NCI-H460 (cell line): ENCODE measurements around the gene SUSD6. TPM values are rescaled to one million over a fixed set of nuclear protein-coding genes. Genes with fewer than 3 reads are reported as not detected.

Source experiments
- DNase-seq: peaks from one replicate; pipeline ENCODE4 v3.0.0-alpha.2; 2016; ENCODE audit warnings: low read depth; ENCODE audit errors: extremely low read depth
- total RNA-seq: library from RNA; depleted of rRNA; stranded (reverse); fragments of >200 nt; shearing (Covaris generic); gene quantifications from 2 replicates; pipeline ENCODE4 v1.2.3, GENCODE V29; 2014

SUSD6 gene
- total RNA-seq, 1 experiment from 2014 or later = 4.9 TPM

DNA sequence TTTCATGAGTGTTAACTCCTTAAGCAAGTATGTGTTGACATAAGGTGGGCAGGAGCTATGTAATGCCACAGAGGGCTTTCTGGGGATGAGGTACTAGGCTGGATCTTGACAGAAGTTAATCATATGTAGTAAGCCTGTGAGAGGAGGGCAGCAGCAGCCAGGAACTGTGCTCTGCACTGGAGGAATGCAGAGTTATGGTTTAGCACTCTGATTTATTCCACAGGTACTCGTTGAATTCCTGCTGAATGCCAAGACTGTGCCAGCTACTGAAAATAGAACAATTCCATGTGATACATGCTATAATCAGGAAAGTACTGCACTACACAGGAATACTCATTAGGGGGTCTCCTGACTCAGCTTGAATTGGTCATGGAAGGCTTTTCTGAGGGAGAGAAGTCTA, 58.7 kb downstream of the SUSD6 start:
- no peak for DNase-seq

DNA sequence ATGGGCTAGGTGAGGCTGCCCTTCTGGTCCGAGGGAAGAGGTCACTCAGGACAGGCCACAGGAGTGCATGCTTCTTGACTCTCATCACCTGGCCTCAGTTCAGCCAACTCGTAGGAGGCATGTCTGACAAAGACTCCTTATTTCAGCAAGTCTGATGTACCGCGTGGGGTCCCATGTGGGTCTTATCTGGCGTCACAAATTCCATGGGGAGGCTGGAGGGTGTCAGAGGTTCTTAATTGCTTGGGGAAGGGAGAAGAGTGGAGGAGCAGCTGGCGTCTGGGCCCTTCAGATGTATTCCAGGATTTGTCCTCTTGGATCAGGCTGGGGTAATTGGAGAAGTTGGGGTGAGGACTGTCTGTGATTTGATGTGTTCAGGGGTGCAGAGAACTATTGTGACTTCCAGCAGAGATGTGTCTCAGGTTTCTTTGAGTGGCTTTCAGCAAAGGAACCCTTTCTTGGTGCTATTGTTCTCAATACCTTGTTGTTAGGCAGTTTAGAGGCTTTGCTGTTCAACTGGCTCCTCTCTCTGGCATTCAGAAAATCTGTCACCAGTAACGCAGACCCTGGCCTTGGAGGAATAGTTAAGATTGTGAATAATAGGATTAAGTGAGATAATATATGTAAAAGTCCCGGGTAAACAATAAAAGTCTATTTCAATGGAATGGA, 60.1 kb downstream of the SUSD6 start:
- no peak for DNase-seq

DNA sequence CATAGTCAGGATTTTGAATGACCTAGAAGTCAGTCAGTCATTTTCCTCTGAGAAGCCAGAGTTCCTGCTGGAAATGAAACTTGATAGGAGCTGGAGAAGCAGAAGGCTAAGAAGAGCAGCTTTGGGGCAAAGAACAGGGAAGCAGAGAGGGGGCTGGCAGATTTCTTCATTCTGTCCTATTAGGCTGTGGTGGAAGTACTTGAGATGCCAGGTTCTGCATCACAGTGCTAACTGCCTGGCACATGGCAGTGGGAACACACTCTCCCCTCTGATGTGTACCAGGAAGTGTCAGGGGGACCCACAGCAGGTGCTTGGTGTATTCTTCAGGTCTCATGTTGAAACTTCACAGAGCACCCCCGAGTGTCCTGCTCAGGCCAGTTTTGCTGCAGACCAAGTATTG, 61.0 kb downstream of the SUSD6 start:
- DNase-seq = no peak

DNA sequence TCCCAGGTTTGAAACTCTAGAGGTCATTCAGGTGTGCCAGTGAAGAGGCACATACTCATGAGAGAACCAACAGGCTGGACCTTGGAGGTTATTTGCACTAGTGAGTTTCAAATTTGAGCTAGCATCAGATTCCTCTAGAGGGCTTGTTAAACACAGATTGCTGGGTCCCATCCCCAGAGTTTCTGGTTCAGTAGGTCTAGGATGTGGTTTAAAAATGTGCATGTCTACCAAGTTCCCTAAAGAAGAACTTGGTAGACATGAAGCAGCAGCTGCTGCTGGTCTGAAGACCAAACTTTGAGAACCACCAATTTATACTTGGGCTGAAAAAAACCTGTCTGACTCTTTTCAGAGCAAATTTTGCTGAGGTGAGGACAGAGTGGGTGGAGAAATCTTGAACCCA, 61.7 kb downstream of the SUSD6 start:
- no peak for DNase-seq

DNA sequence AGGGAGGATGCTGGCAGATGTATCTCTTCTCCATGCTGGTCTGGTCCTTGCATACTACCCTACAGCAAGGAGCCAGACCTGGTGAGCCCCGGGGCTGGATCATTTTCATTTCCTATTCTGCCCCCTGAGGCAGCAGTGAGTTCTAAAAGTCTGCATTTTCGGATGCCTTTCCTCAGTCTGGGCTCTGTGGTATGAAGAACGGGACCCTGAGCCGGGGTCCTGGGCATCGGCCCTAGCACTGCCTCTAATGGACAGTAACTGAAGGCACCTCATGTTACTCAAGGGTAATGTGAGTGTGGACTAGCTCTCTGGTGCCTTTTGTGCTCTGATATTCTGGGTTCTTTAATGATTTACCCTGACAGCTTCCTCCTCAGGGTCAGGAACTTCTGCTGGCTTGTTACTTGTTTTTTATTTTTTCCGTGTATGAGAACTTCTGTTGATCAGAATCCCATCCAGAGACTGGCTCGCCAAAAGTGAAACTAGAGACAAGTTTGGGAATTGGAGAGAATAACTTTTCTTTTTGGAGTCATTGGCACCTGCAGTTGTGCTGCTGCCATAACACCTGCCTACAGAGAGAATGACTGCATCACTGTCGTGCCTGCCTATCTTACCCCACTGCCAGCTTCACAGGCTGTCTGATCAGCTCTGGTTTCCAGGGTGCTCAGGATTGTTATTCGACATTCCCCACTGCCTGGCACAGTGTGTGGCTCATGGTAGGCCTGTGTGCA, 62.3 kb downstream of the SUSD6 start:
- no peak for DNase-seq

DNA sequence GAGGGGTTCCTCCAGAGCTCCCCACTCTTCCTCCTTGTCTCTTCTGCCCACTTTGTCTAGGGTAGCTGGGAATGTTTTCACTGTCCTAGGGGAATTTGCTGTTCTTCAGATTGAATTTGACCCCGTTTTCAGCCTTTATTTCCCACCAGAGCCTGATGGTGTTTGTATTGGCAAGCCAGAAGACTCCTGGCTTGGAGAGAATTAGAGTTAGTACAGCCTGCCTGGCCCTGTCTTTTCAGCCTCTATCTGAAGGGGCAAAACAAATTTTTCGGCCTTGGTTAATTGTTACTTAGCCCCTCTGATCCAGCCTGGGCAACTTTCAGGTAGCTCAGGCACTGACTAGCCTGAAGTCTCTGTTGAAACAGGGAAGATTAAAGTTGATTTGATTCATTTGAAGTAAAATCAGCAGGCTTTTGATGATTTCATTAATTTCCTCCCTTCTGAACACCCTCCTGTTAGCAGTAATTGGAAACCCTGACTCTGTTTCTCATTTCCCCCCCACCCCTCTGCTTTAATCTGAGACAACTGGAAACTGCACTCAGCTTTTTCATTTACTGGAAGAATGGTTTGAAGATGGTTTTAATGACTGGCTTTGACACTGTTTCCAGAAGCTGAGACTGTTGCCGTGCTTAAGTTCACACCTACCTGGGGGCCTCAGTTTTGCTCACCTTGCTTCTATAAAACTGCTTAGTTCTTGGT, 63.3 kb downstream of the SUSD6 start:
- DNase-seq = no peak

DNA sequence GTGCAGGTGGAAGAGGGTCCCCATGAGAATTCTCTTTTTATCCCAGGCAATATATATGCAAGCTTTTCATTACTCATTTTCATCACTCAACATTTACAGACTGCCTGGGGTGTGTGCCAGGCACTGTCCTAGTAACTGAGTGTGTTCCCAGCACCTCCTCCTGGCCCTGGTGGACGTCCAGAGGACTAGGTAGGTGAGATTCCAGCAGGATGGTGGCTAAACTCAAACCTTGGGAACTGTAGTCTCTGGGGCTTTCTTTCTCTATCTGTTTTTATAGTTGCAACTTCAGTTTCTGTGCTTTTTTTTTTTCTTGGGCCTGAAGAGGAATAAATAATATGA, 63.8 kb downstream of the SUSD6 start:
- DNase-seq = no peak

DNA sequence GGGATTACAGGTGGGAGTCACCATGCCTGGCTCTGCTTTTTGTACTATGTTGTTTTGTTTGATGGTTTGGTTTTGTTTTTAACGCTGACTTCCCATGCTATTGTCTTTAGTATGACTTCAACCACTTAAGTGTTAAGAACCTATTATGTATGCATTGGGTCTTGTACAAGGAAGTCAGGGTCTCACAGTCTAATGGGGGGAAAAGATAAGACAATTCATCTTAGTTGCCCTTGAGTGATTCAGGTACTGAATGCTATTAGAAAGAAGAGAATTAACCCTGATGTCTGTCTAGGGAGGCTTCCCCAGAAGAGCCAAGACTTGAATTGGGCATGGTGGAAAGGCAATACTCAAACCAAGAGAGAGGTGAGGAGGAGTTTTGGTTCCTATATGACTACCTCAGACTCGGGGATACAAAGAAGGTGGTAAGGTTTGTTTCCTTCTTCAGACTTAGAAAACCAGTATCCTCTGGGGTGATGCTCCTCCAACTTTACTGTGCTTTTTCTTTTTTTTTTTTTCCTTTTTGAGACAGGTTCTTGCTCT, 64.6 kb downstream of the SUSD6 start:
- DNase-seq = no peak

DNA sequence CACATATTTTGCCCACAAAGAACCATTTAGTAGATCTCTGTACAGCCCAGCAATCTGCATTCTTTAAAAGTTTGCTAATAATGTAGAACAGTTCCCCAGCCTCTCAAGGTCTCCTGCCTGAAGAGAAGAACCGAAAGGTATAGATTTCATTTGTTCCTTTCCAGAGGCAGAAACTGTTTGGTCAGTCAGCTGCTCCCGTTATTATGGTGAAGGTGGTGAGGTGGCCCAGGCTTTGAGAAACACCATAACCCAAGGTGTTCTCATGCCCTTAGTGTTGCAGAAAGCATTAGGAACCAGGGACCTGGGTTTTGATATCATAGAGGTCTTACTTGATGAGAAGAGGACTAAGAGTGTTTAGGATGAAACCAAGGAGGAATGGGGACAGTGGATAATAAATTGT, 65.3 kb downstream of the SUSD6 start:
- DNase-seq = no peak

DNA sequence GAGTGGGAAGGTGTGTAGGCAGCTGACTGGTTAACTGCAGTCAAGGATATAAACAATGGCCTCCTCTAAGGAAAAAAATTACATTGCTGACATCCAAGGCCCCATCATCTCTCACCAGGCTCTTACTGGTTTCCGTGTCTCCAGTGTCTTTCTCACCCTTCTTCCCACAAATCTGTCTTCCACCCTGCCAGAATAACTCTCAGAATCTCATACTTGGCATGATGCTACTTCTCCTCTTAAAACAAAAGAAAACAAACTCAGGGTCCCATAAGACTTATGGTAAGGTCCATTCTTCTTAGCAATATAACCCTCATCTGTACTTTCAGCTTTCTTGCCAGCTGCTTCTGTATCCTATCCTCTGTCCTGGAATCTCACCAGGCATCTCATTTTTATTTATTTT, 68.9 kb downstream of the SUSD6 start:
- DNase-seq = no peak

DNA sequence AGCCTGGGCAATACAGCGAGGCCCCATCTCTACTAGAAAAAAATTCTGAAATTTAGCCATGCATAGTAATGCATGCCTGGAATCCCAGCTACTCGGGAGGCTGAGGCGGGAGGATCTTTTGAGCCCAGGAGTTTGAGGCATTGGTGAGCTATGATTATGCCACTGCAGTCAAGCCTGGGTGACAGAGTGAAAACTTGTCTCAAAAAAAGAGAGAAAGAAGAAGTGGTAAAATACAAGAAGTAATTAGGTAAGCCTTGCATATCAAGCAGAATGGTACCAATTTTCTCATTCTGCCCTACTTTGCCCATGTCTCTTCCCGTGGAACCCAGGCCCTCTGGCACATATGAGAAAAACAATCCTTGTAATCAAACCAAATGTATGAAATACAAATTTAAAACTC, 70.7 kb downstream of the SUSD6 start:
- no peak for DNase-seq

DNA sequence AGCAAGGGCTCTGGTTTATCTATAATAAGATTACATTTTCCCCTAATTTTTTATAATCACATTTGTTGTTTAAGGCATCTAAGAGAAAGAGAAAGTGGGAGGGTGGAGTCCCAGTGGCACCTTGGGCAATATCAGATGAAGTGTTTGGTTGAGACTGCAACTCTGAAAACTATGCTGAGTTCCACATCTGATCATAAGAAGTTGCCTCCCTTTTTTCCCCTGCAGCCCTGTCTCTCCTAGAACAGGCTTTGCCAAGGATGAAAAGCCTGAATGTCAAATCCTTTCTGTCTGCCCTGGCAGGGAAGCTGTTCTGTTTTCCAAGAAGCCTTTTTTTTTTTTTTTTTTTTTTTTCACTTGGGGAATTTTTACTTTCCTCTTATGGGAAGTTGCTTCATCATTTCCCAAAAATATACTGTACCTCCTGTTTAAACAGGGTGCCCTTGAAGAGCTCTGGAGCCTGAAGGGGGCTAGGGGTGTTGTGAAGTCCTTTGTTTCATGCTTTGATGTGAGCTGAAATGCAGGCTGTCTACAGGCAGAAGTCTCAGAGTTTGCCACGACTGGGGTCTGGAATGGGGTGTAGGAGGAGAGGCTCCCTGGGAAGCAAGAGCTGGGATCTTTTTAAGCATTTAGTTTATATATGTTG, 71.3 kb downstream of the SUSD6 start:
- DNase-seq = no peak

DNA sequence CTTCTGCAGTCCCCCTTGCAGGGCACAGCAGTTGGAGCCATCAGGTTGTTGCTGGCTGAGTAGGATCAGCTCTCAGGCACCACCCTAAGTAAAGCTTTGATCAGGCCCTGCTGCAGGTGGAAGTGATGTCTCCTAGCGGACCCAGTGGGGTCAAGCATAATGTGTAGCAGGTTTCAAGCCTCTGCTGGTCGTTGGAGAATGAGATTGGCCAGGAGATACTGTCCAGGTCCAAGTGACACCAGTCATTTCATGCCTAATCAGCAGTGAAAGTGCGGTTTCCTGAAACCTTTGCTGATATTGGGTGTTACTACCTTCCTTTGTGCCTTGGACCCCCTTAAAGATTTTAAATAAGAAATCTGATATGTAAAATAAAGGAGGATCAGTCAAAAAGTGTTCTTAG, 72.6 kb downstream of the SUSD6 start:
- no peak for DNase-seq

DNA sequence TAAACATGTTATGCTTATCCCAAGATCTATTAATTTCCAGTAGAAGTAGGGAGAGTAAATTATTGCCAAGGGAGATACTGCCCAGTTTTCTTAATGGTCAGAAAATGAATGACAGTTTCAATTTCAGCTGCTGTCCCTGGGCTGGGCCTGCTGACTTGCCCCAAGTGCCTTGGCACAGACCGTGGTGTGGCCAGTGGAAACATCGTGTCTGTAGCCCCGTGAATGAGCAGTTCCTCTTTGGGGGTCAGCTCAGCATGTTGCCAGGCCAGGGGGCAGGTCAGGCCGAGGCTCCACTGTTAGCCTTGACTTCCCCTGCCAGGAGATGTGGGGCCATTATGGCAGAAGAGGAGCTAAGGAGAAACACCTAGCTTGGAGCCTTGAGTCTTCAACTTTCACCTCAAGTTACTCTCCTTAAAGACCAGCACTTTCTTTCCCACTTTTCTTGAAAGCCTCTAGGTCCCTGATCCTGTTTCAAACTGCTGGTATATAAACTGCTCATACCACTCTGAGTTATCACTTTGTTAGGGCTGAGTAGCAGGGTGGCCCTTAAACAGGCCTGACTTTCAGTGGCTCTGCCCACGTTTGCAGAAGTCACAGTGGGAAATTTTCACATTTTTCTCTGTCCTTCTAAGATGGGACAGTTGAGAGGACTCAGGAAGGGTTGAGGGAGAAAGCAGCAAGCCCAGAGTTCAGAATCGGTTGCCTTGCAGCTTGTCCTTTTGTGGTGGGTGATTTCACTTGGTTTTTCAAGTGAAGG, 73.2 kb downstream of the SUSD6 start:
- no peak for DNase-seq

DNA sequence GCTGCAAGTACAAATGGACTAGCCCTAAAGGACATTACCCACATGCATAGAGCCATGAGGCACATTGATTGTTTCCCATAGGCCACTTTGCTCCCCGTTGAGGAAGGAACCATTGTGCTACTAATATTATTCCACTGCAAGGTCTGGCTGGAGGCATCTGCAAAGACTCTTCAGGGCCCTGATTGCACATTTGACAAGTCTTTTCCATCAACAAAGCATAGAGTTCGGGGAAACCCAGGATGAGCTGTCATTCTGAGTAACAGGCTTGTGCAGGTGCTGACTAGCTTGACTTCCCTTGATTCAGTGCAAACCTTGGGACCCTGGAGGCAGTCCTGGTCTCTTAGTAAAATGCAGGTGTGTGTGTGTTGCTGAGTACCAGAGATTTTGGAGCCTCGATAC, 73.8 kb downstream of the SUSD6 start:
- no peak for DNase-seq

DNA sequence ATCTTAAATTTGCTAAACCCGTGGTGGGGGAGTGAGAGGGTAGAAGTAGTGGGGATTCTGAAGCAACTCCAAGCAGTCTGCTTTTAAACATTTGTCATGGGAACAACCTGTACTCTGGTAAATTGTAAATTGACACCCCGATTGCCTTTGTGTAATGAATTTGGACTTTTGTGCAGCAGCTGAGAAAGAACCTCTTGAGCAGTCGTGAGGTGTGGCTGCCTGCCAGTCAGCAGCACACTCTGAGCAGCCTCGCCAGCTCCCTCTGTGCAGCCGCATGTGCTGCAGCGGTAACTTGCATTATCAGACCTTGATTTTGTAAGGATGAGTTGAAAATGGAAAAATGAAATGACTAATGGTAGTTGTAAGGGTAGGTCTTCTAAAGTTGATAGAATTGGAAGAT, 74.3 kb downstream of the SUSD6 start:
- DNase-seq = no peak

DNA sequence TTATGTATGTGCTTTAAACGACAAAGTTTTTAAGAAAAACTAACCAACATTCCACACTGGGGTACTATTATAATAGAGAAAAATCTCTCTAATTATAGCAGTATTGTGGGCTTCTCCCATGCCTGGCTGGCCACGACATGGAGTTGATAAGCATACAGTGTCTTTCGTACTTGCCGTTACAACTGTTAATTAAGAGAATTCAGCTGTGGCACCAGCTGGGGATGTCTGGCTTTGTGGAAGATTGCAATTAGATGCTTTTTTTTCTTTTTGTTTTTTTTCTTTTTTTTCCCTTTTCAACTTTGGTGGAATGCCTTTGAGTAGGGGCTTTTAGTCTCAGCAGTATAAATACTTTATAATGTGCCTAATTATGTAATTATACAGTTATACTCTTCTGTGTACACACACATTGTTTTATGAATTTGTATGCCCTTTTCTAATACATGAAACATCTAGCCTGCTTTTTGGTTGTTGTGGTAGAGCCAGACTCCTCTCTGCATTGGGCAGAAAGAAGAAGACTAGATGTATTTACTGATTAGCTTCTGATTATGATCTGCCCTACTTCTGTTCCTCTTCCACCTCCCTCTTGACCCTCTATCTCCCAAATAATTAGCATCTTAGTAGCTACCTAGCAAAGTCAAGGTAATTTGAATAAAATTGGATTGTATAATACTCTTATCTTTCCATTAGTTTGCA, 76.4 kb downstream of the SUSD6 start:
- no peak for DNase-seq

DNA sequence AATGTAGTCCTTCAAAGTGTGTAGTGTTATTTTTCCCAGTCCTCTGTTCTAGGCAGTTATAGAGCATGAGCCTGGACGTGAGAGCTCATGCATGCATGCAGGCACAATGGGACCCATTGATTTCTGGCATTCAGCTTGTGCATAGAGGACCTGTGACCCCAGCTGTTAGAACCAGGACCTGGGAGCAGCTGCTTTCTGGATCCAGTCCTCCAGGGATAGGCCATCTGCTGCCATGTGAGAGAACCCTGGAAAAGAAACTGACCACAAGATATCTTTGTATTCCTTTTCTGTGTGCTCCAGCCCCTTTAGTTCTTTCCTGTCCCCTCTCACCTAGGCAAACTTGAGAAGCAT, 76.9 kb downstream of the SUSD6 start:
- DNase-seq = no peak

DNA sequence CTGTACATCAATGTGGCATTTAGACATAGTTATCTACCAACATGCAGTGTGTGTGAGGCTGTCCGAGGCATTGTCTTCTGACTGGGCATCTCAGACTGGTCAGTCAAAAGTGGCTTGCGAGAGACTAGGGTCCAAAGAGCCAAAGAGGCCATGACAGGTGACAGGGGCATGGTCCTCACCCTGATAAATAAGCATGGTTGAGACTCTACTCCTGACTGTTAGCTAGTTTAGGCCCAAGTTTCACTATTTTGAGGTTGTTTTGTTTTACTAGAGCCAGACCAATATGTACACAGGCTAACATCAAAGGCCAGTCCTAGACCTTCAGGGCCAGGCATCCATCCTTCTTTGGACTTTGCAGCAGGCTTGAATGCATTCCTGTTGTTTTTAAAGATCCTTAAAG, 78.6 kb downstream of the SUSD6 start:
- DNase-seq = no peak

DNA sequence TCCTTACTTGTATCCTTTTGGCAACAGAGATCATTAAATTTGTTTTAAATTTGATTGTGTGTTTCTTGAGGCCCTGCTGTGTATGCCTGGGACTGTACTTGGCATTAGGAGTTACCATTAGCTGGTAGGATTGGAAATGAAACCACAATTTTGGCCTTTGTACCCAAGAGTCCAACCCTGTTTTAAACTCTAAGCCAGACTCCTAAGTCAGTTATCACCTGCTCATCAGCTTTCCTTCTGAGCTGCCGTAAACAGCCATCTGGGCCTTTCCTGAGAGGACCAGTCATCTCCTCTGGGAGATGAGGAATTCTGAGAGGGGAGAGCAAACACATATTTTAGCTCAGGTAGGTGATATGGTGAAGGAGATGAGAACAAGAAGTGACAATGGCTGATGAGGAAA, 81.2 kb downstream of the SUSD6 start:
- DNase-seq = no peak
